HG03066 (cell line): ENCODE measurements around the gene ZCCHC14.

Source experiments
- ATAC-seq: cut with Tn5 transposase; IDR thresholded peaks from one replicate; pipeline ENCODE4 v1.9.1; 2021; ENCODE audit warnings: low read depth; ENCODE audit not compliant: unreplicated experiment

Gene ZCCHC14

DNA sequence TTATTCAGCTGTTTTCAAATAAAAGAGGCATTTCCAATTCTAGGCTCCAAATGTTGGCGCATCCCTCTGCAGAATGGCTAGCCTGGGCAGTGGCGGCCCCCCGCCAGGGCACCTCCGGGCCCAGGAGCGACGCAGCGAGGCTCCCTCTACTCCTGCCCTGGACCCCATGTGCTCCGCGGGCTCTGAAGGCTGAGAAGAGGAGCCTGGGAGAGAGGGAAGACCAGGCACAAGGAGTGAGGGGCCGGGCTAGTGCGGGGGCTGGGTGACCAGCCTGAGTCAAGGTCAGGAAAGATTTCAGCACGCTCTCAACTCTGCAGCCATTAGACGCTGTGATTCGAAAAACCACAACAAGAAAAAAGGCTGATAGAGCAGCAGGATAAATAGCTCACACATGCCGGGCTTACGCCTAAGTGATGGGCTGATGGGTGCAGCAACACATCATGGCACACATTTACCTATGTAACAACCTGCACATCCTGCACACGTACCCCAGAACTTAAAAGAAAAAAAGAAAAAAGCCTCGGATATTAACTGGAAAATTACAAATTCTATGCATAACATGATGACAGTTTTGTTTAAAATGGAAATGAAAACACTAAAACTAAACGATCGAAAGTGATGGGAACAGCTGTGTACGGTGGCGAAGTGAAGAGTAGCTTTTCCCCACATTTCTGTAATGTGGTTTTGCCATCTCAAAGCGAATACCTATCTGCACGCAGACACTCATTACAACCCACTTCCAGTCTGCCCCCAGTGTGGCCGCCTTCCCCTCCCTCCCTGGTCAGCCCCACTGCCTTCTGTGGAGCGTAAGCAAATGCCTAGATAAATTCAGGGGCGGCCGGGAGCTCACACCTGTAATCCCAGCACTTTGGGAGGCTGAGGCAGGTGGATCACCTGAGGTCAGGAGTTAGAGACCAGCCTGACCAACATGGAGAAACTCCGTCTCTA is 56.3 kb downstream of the ZCCHC14 start:
- no peak for ATAC-seq

DNA sequence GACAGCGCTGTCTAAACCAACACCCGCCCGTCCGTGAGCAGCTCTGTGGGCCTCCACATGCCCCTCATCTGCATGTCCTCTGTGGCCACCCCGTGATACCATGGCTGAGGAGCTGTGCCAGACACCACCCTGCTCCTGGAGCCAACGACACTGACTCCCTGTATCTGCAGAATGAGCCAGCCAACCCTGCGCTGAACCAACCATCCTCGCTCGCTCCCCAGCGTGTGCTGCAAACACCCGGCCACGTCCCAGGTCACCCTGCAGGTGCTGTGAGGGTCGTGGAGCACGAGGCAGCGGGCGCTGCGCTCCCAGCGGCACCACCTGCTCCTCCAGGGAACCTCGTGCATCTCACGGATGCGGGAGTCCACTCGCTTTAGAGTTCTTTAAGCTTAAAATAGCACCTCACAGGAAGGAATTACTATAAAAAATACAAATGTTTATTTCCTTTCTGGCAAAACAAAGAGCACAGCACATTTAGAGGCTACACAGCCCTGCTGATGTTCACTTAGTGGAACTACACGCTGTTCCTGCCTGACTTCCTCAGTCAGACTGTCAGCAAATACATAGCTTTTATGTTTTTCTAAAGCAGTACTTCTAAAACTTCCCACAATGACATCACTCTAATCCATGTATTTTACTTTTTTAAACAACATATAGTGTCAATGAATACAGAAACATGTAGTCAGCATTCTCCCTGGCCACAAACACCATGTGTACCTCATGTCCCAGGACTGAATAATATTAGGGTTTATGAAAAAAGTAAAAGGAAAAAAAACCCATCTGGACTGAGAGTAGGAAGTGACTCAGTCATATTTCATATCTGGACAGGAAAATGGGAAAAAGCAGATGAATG is 57.2 kb downstream of the ZCCHC14 start:
- ATAC-seq: no peak

DNA sequence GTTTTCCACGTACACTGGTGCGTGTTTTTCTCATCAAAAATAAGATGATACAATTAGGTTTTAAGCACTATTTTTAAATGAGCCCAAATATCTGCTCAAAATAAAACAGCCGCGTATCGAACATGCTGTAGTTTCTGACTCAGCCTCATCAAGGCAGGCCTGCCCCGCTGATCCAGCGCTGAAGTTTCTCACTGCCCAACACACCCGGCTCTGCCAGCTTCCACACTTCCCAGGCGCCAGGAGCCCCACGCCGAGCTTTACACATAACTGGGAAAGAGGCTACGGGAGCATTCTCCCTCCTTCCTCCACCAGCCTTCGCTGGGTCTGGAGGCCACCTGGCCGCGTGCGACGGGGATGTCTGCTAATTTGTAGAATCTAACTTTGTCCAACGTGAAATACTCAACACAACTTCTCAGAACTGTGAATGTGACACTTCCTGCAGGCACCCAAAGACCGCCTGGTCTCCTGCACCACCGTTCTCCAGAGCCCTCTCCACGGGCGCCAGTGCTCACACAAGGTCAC is 58.6 kb downstream of the ZCCHC14 start:
- ATAC-seq: no peak

DNA sequence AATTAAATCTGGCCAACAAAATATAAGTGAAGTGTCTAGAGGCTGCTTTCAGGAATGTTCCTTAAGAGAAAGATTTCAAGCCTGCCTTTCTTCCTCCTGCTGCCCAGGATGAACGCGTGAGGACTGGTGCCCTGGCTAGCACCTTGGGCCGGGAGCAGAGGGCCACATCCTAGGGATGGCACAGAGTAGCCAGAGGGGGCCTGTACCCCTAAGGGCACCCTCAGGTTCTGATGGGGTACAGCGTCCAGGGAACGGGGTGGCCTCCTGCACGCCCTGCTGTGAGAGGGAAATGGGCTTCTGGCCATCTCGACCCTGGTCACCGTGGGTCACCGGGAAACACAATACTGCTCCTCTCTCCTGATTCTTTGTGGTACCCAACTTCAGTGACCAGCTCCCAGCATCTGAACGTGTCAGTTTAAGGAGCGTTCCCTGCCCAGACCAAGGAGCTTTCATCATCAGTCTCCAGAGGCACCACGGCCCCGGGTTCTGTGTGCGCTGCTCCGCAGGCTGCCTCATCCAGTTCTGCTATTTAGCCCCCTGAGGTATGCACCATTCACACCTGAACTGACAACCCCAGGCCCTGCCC is 60.4 kb downstream of the ZCCHC14 start:
- no peak for ATAC-seq

DNA sequence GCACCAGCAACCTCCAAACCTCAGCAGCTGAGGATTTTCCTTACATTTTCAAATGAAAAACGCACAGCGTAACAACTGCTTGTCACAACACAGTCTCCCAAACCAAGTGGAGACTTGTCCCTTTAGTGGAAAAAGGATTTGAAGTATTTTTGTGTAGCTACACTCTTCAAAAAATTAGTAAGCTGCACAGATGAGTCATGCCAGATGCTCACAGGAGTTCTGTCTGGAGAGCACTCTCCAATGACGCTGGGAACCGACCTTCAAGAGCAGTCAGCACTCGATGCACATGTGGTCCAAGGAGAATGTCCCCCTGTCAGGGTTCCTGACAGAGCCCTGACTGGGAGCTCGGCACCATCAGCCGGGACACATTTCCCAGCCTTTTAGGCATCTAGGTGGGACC is 60.9 kb downstream of the ZCCHC14 start:
- ATAC-seq: no peak

DNA sequence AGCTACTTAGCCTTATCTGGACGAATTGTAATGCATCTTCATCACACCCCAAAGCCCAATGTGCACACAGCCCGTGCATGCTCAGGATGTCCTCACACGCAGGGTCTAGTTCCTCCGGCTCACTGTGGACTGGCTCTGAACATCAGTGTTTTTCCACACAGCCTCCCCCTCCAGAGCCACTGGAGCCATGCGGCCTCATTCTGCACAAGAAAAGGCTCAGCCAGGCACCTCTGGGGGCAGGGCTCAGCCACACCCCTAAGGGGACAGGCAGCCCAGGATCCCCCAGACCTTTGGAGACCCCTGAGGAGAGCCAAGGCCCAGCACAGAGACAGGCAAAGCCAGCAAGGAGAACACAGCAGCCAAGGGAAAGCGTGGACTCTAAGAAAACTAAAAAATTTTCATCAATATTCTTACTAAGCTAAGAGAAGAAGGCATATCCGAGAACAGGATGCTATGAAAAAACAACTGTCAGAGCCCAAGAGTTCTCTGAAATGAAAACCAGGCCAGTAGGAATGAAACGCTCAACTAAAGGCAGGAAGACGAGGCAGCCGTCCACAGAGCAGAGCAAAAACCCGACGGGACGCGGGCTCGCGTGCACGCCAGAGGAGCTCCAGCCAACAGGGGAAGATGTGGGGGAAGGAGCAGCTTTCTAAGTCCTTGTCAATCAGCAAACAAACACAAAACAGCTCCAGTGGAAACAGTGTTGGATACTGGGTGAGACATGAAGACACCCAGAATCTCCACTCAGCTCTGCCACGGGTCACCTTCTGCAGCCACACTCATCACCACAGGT is 66.2 kb downstream of the ZCCHC14 start:
- no peak for ATAC-seq

DNA sequence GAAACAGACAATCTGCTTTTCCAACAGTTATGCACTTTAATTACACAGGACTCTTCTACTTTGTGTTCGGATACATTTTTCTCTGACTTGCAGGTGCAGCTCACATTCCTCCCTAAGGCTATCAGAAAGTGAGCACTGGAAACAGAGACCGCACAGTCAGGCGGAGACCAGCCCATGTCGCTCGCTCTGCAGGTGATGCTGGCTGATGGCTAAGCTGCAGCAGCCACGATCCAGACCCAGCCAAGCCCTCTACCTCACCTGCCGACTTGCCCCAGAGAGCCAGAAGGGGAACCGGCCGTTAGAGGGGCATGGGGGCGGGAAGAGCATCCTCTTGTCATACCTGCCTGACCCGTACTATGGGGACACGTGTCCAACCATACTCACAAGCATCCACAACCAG is 66.9 kb downstream of the ZCCHC14 start:
- no peak for ATAC-seq

DNA sequence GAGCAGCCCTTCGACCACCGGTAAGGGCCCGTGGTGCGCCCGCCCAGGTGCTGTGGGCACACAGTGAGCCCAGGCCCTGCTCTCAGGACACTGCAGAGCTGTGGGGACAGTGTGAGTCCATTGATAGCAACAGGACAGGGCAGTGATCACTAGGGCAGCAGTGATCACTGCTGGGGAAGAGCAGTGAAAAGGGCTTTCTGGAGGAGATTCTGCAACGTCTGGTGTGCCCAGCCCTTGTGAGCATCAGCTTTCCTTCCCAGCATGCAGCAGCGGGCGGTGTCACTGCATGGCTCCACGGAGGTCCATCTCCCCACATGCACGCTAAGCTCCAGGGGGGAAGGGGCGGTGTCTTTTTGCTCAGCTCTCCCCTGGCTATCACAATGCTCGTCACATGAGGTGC is 68.6 kb downstream of the ZCCHC14 start:
- no peak for ATAC-seq

DNA sequence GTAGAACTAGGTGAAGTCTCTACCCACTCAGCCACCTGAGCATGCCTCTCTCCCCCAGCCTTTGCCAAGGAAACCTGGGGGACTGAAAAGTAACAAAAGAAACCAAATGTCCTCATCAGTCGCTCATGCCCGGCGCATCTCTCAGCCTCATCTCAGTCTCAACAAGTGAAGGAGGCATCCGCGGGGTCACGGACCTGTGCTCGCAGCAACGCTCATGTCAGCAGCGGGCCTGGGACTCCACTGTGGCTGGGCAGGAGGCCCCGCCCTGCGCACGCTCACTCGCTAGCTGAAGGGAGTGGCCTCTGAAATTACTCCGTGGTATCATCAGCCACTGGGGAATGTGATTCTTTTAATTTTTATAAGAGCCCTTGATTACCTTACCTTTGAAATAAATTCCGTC is 69.4 kb downstream of the ZCCHC14 start:
- no peak for ATAC-seq

DNA sequence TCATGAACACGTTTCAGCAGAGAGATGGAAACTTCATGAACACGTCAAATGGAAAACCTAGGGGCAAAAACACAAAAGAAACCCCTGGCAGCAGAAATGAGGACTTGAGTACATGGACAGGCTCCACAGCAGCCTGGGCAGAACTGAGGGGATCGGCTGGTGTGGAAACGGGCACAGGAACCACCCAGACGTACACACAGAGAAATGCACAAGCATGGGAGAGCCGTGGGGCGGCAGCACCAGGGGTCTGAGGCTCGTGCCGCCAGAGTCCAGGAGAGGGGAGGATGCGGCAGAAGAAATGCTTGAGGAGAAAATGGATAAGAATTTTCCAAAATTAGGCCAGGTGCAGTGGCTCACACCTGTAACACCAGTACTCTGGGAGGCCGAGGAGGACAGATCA is 70.7 kb downstream of the ZCCHC14 start:
- no peak for ATAC-seq

DNA sequence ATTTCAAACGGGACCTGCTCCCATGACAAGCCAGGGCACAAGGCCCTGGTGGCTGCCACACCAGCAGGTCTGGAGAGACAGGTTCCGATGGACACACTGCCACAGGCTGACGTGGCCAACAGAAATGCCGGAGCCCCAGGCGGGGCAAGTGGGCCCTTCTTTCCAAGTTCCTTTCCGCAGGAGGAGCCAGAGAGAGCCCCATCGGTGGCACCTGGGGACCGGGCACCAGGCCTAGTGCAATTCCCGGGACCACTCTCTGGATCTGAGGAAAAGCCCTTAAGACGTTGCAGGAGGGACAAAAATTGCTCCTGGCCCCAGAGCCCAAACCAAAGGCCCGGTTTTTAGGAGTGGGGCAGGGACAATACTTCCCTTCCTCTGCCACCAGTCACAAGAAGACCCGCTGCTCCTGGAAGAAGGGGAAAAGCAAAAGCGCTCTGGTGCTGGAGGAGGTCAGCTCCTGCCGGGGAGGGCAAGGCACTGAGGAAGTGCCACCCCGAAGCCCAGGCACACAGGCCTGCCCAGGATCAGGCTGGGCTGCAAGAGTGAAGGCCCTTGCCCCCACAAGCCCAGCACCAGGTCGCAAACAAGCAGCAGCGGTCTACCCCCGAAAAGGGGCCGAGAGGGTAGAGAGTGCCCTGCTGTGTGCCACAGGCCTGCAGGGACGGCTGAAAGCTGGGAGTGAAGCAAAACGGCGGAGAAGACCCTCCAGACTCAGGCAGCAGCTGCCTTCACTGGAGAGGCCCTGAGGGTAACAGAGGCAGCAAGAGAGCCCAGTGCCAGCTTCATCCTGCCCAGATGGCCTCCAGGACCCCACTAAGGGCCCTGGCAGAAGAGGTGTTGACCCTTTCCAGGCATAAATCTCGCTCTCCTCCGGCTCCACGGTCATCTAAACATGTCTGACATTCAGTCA is 71.6 kb downstream of the ZCCHC14 start:
- no peak for ATAC-seq

DNA sequence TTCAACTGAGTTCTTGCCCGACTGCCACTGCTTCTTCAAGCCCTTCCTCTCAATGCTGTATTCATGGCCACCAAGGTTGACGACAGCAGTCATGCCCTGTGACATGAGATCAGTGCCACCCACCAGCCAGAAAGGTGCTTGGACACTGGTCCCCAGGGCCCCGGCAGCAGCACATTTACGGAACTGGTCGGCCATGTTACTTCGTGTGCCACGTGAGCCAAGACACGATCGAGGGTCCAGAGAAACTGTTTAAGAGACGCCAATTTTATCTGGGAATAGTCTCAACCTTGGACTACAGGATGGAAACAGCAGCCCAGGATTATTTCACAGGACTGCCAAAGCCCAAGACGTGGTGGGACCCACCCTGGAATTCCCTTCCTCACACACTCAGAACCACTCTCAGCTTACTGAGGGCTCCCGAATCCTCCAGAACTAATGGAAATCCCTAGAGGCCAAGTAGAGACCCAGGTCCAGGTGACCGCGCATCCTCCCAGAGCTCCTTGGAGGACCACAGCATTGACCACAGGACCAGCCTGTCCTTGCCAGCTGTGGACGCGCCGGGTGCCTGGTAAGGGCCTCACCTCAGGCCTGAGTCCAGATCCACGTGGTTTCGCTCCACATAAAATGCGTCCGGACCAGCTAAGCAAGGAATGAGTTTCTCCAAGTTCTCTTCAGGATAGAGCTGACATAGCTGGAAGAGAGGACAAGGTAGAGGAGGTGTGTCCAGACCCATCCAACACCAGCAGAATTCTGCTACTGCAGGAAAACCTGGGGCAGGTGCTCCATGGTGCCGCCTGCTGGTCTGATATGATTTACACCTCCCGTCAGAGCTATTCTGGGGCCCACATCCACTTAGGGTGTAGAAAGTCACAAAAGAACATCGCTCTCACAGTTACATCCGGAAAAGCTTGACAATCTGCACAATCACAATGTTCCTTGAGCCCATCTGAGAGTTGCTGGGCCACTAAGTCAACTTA is 72.5 kb downstream of the ZCCHC14 start:
- ATAC-seq: no peak

DNA sequence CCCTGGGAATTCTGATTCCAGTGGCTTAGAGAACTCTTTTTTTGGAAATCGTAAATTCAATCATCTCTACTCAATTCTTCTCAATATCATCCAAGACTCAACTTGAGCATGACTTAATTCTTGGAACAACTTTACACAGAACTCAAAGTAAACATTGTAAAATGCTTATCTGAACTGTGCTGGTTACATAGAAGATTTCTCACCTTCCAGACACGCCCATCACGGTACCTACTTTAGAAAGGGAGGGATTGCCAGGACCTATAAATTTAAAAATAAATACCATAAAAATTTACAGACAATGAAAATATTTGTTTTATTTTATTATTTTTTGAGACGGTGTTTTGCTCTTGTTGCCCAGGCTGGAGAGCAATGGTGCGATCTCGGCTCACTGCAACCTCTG is 74.2 kb downstream of the ZCCHC14 start:
- ATAC-seq: no peak

DNA sequence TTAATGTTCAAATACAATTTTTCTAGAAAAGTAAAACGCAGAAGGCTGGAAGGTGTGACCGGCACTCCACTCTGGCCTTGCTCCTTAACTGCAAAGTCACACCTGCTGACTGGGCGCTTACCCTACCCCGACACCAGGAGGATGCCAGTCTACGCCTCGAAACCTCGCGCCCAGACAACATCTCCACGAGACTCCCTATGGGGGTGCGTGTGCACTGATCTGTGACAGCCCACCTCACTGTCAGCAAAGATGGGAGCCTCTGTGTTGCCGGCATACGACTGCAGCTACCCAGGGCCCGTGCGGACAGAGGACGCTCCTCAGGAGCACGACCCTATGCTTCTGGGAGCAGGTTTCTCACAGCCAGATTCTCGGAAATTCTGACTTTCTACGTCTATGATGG is 74.6 kb downstream of the ZCCHC14 start:
- ATAC-seq: no peak

DNA sequence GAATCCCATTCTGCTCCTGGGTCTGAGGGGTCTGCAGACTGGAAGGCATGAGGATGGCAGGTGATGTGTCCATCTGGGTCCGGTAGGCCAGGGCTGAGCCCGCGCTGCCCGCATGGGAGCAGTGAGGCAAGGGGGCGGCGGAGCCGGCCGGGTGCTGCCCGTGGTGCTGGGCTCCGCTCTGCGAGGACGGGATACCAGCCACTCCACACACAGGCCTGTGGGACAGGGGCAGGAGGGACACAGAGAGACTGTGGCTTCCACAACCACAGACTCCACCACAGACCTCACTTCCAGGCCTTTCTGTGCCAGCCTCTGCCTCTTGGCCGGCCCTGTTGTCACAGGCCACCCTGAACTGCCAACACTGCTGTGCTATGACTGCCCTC is 75.3 kb downstream of the ZCCHC14 start:
- no peak for ATAC-seq

DNA sequence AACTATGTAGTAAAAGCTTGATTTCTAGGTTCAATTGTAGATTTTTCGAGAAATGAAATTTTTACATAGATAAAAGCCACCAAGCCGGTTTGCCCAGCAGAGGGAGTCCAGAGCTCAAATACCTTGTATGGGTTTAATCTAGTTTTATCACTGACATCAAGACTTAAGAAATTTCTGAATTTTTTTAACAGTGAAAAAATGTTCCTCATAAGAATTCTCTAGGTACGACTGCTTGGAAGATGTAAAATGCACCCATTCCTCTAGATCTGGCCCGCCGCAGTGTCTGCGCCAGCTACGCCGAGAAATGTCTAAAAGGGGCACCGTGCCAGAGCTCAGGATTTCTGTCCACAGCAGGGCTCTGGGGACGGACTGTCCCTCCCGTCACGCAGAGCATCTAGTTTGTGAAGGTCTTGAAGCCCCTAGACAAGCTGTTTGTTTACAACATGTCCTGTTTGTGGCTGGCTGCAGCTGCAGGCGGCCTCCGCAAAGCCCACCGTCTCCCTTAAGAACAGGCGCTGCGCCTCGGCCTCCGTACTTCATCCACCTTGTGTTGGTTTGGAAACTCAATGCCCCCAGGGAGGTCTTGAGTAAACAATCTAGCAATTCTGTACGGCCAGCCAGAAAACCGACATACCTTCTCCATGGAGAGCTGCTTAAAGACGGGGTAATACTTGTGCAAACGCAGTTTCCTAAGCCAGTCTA is 75.8 kb downstream of the ZCCHC14 start:
- ATAC-seq: no peak

DNA sequence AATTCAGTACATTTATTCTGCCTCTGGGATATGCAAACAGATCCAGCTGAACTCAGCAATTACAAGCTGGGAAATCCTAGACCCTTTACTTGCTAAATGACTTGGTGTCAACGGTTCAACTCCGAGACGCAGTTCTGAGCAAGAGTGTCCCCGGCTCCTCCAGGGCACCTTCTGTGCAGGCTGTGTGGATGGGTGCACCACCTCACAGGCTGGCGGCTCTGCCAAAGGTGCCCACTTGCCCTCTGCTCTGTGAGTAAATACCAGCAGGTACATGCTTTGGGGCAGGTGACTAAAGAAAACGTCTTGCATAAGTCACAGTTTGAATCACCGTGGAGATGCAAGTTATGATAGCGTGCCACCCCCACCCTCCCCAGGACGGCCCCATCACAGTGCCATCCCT is 77.4 kb downstream of the ZCCHC14 start:
- no peak for ATAC-seq
